IMR-90 (cell line): ENCODE results near the gene PRR13. TPM values are rescaled to one million over a fixed set of nuclear protein-coding genes. Genes with fewer than 3 reads are reported as not detected.

Experiments
- ATAC-seq: fragments of 200-7000 bp; cut with Tn5 transposase; 2 replicates; pipeline ENCODE4 v1.9.1; 2020; ENCODE audit warnings: low read depth, mild to moderate bottlenecking, moderate library complexity
- BruUV-seq: library from RNA; stranded (reverse); fragments of 400-500 nt; replicated peaks from 2 replicates; lab custom pipeline; 2021; lab: Mats Ljungman, UMichigan
- CTCF ChIA-PET: fragments of 300-600 bp; formaldehyde crosslinking; extraction: SDS; loops from one replicate; lab custom pipeline; 2021; ENCODE audit warnings: antibody characterized with exemption; lab: Yijun Ruan, JAX
- POLR2A ChIA-PET: fragments of 300-600 bp; sonication (Branson Sonifier 250); formaldehyde crosslinking; loops from one replicate; lab custom pipeline; 2022; ENCODE audit warnings: antibody characterized with exemption; ENCODE audit not compliant: unreplicated experiment; lab: Charles Lee
- DNase-seq: peaks from one replicate; pipeline ENCODE4 v3.0.0; 2013
- H2AFZ ChIP-seq: replicated peaks from 2 replicates; pipeline ENCODE3; 2013; ENCODE audit warnings: low read length, mild to moderate bottlenecking; ENCODE audit not compliant: poor library complexity
- H2AK5ac ChIP-seq: 2 replicates; pipeline ENCODE4 v1.6.1; 2013; ENCODE audit warnings: low read depth, low read length, inconsistent platforms
- H2AK9ac ChIP-seq: replicated peaks from 2 replicates; pipeline ENCODE3; 2013; ENCODE audit warnings: mild to moderate bottlenecking, low read depth, low read length, moderate library complexity; ENCODE audit not compliant: poor library complexity
- H2BK120ac ChIP-seq: 2 replicates; pipeline ENCODE4 v1.6.1; 2013; ENCODE audit warnings: low read depth, low read length, inconsistent platforms
- H2BK15ac ChIP-seq: 3 replicates; pipeline ENCODE4 v1.6.1; 2013; ENCODE audit warnings: low read depth, low read length, inconsistent platforms
- H2BK20ac ChIP-seq: 2 replicates; pipeline ENCODE4 v1.6.1; 2013; ENCODE audit warnings: low read depth, mild to moderate bottlenecking, inconsistent platforms, low read length, moderate library complexity
- H2BK5ac ChIP-seq: 2 replicates; pipeline ENCODE4 v1.6.1; 2013; ENCODE audit warnings: mild to moderate bottlenecking, low read depth, low read length, inconsistent platforms; ENCODE audit not compliant: poor library complexity, severe bottlenecking
- H3K14ac ChIP-seq: replicated peaks from 2 replicates; pipeline ENCODE4 v1.6.1; 2013; ENCODE audit warnings: low read depth, low read length, inconsistent platforms
- H3K18ac ChIP-seq: 2 replicates; pipeline ENCODE4 v1.6.1; 2013; ENCODE audit warnings: low read depth, low read length, control low read depth
- H3K23ac ChIP-seq: 2 replicates; pipeline ENCODE4 v1.6.1; 2013; ENCODE audit warnings: low read depth, low read length, inconsistent platforms
- H3K27ac ChIP-seq: 2 replicates; pipeline ENCODE4 v1.5.1; 2013; ENCODE audit warnings: mild to moderate bottlenecking, control low read depth, low read length; ENCODE audit not compliant: insufficient read depth
- H3K27me3 ChIP-seq: 2 replicates; pipeline ENCODE4 v1.6.1; 2013; ENCODE audit warnings: low read length; ENCODE audit not compliant: control insufficient read depth, insufficient read depth
- H3K36me3 ChIP-seq: 2 replicates; pipeline ENCODE4 v1.6.1; 2013; ENCODE audit warnings: low read length, mixed read lengths; ENCODE audit not compliant: control insufficient read depth, insufficient read depth
- H3K4ac ChIP-seq: 2 replicates; pipeline ENCODE4 v1.6.1; 2013; ENCODE audit warnings: low read depth, low read length, inconsistent platforms
- H3K4me1 ChIP-seq: 2 replicates; pipeline ENCODE4 v1.6.1; 2013; ENCODE audit warnings: low read length, mixed read lengths; ENCODE audit not compliant: control insufficient read depth, insufficient read depth
- H3K4me2 ChIP-seq: 2 replicates; pipeline ENCODE4 v1.6.1; 2013; ENCODE audit warnings: low read depth, mild to moderate bottlenecking, control low read depth, low read length, moderate library complexity
- H3K4me3 ChIP-seq: 2 replicates; pipeline ENCODE4 v1.5.1; 2013; ENCODE audit warnings: low read depth, mild to moderate bottlenecking, control low read depth, low read length, moderate library complexity; ENCODE audit not compliant: insufficient read depth
- H3K56ac ChIP-seq: 2 replicates; pipeline ENCODE4 v1.6.1; 2013; ENCODE audit warnings: low read length, inconsistent platforms; ENCODE audit not compliant: insufficient read depth; ENCODE audit errors: extremely low read depth
- H3K79me1 ChIP-seq, 2 experiments: 2 replicates each; pipeline ENCODE4 v1.6.1; 2013; ENCODE audit warnings: low read length in 2 of 2, inconsistent platforms in 1 of 2, low read depth in 1 of 2
- H3K9ac ChIP-seq: 2 replicates; pipeline ENCODE4 v1.6.1; 2013; ENCODE audit warnings: low read depth, low read length, control low read depth
- H3K9me1 ChIP-seq: 2 replicates; pipeline ENCODE4 v1.6.1; 2013; ENCODE audit warnings: low read length, inconsistent platforms; ENCODE audit not compliant: insufficient read depth
- H3K9me3 ChIP-seq: 2 replicates; pipeline ENCODE4 v1.6.1; 2013; ENCODE audit warnings: low read length; ENCODE audit not compliant: control insufficient read depth, insufficient read depth
- H4K20me1 ChIP-seq: 2 replicates; pipeline ENCODE4 v1.6.1; 2013; ENCODE audit warnings: low read length, inconsistent platforms; ENCODE audit not compliant: insufficient read depth
- H4K5ac ChIP-seq: 2 replicates; pipeline ENCODE4 v1.6.1; 2013; ENCODE audit warnings: mild to moderate bottlenecking, low read depth, low read length, control low read depth
- H4K8ac ChIP-seq, 2 experiments: 2 replicates each; pipeline ENCODE4 v1.6.1; 2013; ENCODE audit warnings: low read depth in 2 of 2, low read length in 2 of 2, control low read depth in 1 of 2, inconsistent platforms in 1 of 2
- H4K91ac ChIP-seq: 2 replicates; pipeline ENCODE4 v1.6.1; 2013; ENCODE audit warnings: low read depth, low read length, inconsistent platforms; ENCODE audit not compliant: insufficient read depth
- BHLHE40 ChIP-seq: fragments of 150-350 bp; IDR thresholded peaks from 2 replicates; pipeline ENCODE4 v1.6.1; 2016; ENCODE audit warnings: mild to moderate bottlenecking, low read depth, low read length
- CEBPB ChIP-seq: IDR thresholded peaks from 2 replicates; pipeline ENCODE4 v1.6.1; 2012; ENCODE audit warnings: low read depth, low read length, improper control_type of control experiment
- CHD1 ChIP-seq: IDR thresholded peaks from 2 replicates; pipeline ENCODE4 v1.6.1; 2012; ENCODE audit warnings: low read depth, low read length, improper control_type of control experiment
- CTCF ChIP-seq: conservative IDR thresholded peaks from 2 replicates; pipeline ENCODE4 v1.5.1; 2012; ENCODE audit warnings: mild to moderate bottlenecking, low read depth, low read length, improper control_type of control experiment
- ELK1 ChIP-seq: fragments of 150-350 bp; IDR thresholded peaks from 2 replicates; pipeline ENCODE4 v1.6.1; 2016; ENCODE audit warnings: low read depth, mild to moderate bottlenecking, low read length, moderate library complexity, borderline replicate concordance
- FOS ChIP-seq: fragments of 150-350 bp; IDR thresholded peaks from 2 replicates; pipeline ENCODE4 v1.6.1; 2016; ENCODE audit warnings: low read depth, low read length
- MAFK ChIP-seq: IDR thresholded peaks from 2 replicates; pipeline ENCODE4 v1.6.1; 2012; ENCODE audit warnings: low read depth, low read length, improper control_type of control experiment
- MAZ ChIP-seq: IDR thresholded peaks from 2 replicates; pipeline ENCODE4 v1.6.1; 2012; ENCODE audit warnings: low read depth, mild to moderate bottlenecking, low read length, improper control_type of control experiment, moderate library complexity, borderline replicate concordance
- MXI1 ChIP-seq: IDR thresholded peaks from 2 replicates; pipeline ENCODE4 v1.6.1; 2012; ENCODE audit warnings: low read depth, mild to moderate bottlenecking, low read length, moderate library complexity, borderline replicate concordance
- NFE2L2 ChIP-seq: fragments of 150-350 bp; IDR thresholded peaks from 2 replicates; pipeline ENCODE4 v1.6.1; 2016; ENCODE audit warnings: low read depth, mild to moderate bottlenecking, low read length
- POLR2A ChIP-seq: IDR thresholded peaks from 2 replicates; pipeline ENCODE4 v1.6.1; 2012; ENCODE audit warnings: mild to moderate bottlenecking, low read depth, low read length
- RAD21 ChIP-seq: IDR thresholded peaks from 2 replicates; pipeline ENCODE4 v1.6.1; 2012; ENCODE audit warnings: low read length, improper control_type of control experiment
- RCOR1 ChIP-seq: IDR thresholded peaks from 2 replicates; pipeline ENCODE4 v1.6.1; 2012; ENCODE audit warnings: mild to moderate bottlenecking, low read length, improper control_type of control experiment; ENCODE audit not compliant: insufficient replicate concordance
- RFX5 ChIP-seq: IDR thresholded peaks from 2 replicates; pipeline ENCODE4 v1.8.0; 2012; ENCODE audit warnings: low read depth, mild to moderate bottlenecking, low read length, moderate library complexity
- SMC3 ChIP-seq: fragments of 150-350 bp; IDR thresholded peaks from 2 replicates; pipeline ENCODE4 v1.6.1; 2016; ENCODE audit warnings: low read depth, mild to moderate bottlenecking, antibody characterized with exemption, low read length, moderate library complexity
- USF2 ChIP-seq: fragments of 150-350 bp; IDR thresholded peaks from 2 replicates; pipeline ENCODE4 v1.6.1; 2017; ENCODE audit warnings: mild to moderate bottlenecking, antibody characterized with exemption, low read length, low read depth
- WGBS, 2 experiments: methylation state at CpG; one replicate each; pipeline versions ENCODE4 v1.1.5 to v1.1.7; 2013; ENCODE audit warnings: missing lambda C conversion rate in 2 of 2; ENCODE audit not compliant: insufficient read length in 1 of 2; ENCODE audit errors: extremely low coverage in 2 of 2; 5-methylcytosine and 5-hydroxymethylcytosine counted together
- dilution Hi-C: fragments of 300-500 bp; cut with HindIII; formaldehyde crosslinking; loops from one replicate; pipeline ENCODE4 v1.14.3; 2018; ENCODE audit warnings: low sequenced_read_pairs; ENCODE audit not compliant: unreplicated experiment
- in situ Hi-C: fragments of 300-500 bp; cut with MboI; formaldehyde crosslinking; loops from 3 replicates; pipeline ENCODE4 v1.14.3; 2019; ENCODE audit warnings: low sequenced_read_pairs, inconsistent platforms, mixed read lengths
- intact Hi-C: fragments of 100-400 bp; cut with micrococcal nuclease; formaldehyde crosslinking; loops from 2 replicates; pipeline ENCODE4 v1.10.0; 2022
- polyA plus RNA-seq, 3 experiments: library from polyadenylated mRNA; depleted of rRNA; stranded (reverse); fragments of >200 nt; gene quantifications; 2 replicates each; pipeline ENCODE4 v1.2.3, GENCODE V29; 2012; ENCODE audit warnings: low replicate concordance in 1 of 3
- total RNA-seq: library from RNA; depleted of rRNA; stranded (reverse); fragments of >200 nt; gene quantifications from 2 replicates; pipeline ENCODE4 v1.2.3, GENCODE V29; 2012

The PRR13 gene
- total and polyA plus RNA-seq, 2 of the 4 experiments (the other 2 are of a cell fraction): 25.5 to 114 TPM

- ChIA-PET CTCF (no interaction called here), POLR2A (no interaction called here)
- no peak overlapping the region for H3K56ac ChIP-seq
- TF ChIP-seq POLR2A (no peak), CTCF (no peak), USF2 (no peak), MAZ (no peak), CHD1 (no peak), MXI1 (no peak), ELK1 (no peak), MAFK (no peak), RFX5 (no peak), CEBPB (no peak), NFE2L2 (no peak), RAD21 (no peak), FOS (no peak), RCOR1 (no peak), BHLHE40 (no peak), SMC3 (no peak)
- no peak overlapping the region for H3K27ac ChIP-seq
- BruUV-seq: no TSS peak
- no peak overlapping the region for H3K23ac ChIP-seq
- no peak overlapping the region for H2BK120ac ChIP-seq
- no peak overlapping the region for H3K4ac ChIP-seq
- 100% methylated on average over 1 of the region's 2 CpGs; no CpG with 5 or more reads in 1 of the 2 experiments for WGBS, 2 experiments
- no peak overlapping the region for H4K91ac ChIP-seq
- H2AFZ ChIP-seq: no peak overlapping the region
- intact Hi-C loops (no loop called here), dilution Hi-C loops (no loop called here), in situ Hi-C loops (loop anchor here (5.0 kb wide), 1 partner anchor 62 kb away; no protein-coding TSS in a partner anchor)
- H3K18ac ChIP-seq: no peak overlapping the region
- no peak overlapping the region for H2BK20ac ChIP-seq
- no peak overlapping the region for H3K9ac ChIP-seq
- H2AK5ac ChIP-seq: no peak overlapping the region
- H2BK15ac ChIP-seq: no peak overlapping the region
- H4K5ac ChIP-seq: no peak overlapping the region
- 0 out of 2 replicates have a peak, but pooled peaks cover 4% of the 10 kb centered on the region for H3K9me1 ChIP-seq
- 0 out of 4 replicates have a peak, but pooled peaks cover 0 to 3% of the 10 kb centered on the region in 2 experiments for H3K79me1 ChIP-seq
- H4K8ac ChIP-seq: no peak overlapping the region
- H2AK9ac ChIP-seq: no peak overlapping the region
- no peak overlapping the region for H3K4me2 ChIP-seq
- no peaks in the 10 kb centered on the region for H3K9me3 ChIP-seq
- peaks cover 9% of the 10 kb centered on the region for H3K4me1 ChIP-seq
- no peak overlapping the region for H3K4me3 ChIP-seq
- peaks cover 6% of the 10 kb centered on the region; the same call in 1 of the 2 replicates for H3K27me3 ChIP-seq
- H2BK5ac ChIP-seq: no peak overlapping the region
- H3K14ac ChIP-seq: no peak overlapping the region
- DNase-seq (no peak), ATAC-seq (no peak)
- no peaks in the 10 kb centered on the region for H3K36me3 ChIP-seq
- H4K20me1 ChIP-seq: no peaks in the 10 kb centered on the region
Measured at GRCh38 chr12:53419756-53420155, 21.8 kb upstream of the PRR13 start.
